Measurements from ENCODE around the gene CEACAM19.

The CEACAM19 gene

GRCh38 chr19:44725684-44726083 lies 54.4 kb downstream of the CEACAM19 start:
- ATAC-seq, result no peak
- no peak for TF ChIP-seq ZFP30 (CRISPR knock-in tag; IDR thresholded peaks at IDR 0.05)
- no peak for TF ChIP-seq SNAI2 (CRISPR knock-in tag; IDR thresholded peaks at IDR 0.05)
- no peak for TF ChIP-seq ZC3H10 (CRISPR knock-in tag; IDR thresholded peaks at IDR 0.05)
- TF ChIP-seq TOX (CRISPR knock-in tag; IDR thresholded peaks at IDR 0.05; ENCODE audit: borderline replicate concordance), result no peak
- no peak for TF ChIP-seq ARNTL (CRISPR knock-in tag; IDR thresholded peaks at IDR 0.05; ENCODE audit: borderline replicate concordance, low read depth)
- TF ChIP-seq, protein P1, sequence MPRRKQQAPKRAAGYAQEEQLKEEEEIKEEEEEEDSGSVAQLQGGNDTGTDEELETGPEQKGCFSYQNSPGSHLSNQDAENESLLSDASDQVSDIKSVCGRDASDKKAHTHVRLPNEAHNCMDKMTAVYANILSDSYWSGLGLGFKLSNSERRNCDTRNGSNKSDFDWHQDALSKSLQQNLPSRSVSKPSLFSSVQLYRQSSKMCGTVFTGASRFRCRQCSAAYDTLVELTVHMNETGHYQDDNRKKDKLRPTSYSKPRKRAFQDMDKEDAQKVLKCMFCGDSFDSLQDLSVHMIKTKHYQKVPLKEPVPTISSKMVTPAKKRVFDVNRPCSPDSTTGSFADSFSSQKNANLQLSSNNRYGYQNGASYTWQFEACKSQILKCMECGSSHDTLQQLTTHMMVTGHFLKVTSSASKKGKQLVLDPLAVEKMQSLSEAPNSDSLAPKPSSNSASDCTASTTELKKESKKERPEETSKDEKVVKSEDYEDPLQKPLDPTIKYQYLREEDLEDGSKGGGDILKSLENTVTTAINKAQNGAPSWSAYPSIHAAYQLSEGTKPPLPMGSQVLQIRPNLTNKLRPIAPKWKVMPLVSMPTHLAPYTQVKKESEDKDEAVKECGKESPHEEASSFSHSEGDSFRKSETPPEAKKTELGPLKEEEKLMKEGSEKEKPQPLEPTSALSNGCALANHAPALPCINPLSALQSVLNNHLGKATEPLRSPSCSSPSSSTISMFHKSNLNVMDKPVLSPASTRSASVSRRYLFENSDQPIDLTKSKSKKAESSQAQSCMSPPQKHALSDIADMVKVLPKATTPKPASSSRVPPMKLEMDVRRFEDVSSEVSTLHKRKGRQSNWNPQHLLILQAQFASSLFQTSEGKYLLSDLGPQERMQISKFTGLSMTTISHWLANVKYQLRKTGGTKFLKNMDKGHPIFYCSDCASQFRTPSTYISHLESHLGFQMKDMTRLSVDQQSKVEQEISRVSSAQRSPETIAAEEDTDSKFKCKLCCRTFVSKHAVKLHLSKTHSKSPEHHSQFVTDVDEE (CRISPR knock-in tag; IDR thresholded peaks at IDR 0.05), result no peak
- no peak for TF ChIP-seq ZNF565 (CRISPR knock-in tag; conservative IDR thresholded peaks at IDR 0.05; ENCODE audit: low read depth)
- TF ChIP-seq BACH2 (CRISPR knock-in tag; IDR thresholded peaks at IDR 0.05; ENCODE audit: borderline replicate concordance), result no peak
- no peak for TF ChIP-seq POU6F1 (CRISPR knock-in tag; IDR thresholded peaks at IDR 0.05; ENCODE audit: borderline replicate concordance, low read depth)
- no peak for TF ChIP-seq ISL1 (CRISPR knock-in tag; IDR thresholded peaks at IDR 0.05)
- TF ChIP-seq CSDC2 (CRISPR knock-in tag; IDR thresholded peaks at IDR 0.05), result no peak
- no peak for TF ChIP-seq PPARA (CRISPR knock-in tag; IDR thresholded peaks at IDR 0.05; ENCODE audit: borderline replicate concordance)
- TF ChIP-seq RARB (CRISPR knock-in tag; IDR thresholded peaks at IDR 0.05), result no peak
- no peak for TF ChIP-seq OSR1 (CRISPR knock-in tag; IDR thresholded peaks at IDR 0.05)
- no peak for TF ChIP-seq CSRNP3 (CRISPR knock-in tag; IDR thresholded peaks at IDR 0.05)
- TF ChIP-seq ZNF8 (CRISPR knock-in tag; IDR thresholded peaks at IDR 0.05), result no peak
- TF ChIP-seq GLIS3 (CRISPR knock-in tag; IDR thresholded peaks at IDR 0.05), result no peak
- no peak for TF ChIP-seq PATZ1 (CRISPR knock-in tag; IDR thresholded peaks at IDR 0.05; ENCODE audit: borderline replicate concordance)
- TF ChIP-seq CREB5 (CRISPR knock-in tag; IDR thresholded peaks at IDR 0.05; ENCODE audit: low read depth), result no peak
- no peak for TF ChIP-seq ESRRG (CRISPR knock-in tag; IDR thresholded peaks at IDR 0.05)

DNA sequence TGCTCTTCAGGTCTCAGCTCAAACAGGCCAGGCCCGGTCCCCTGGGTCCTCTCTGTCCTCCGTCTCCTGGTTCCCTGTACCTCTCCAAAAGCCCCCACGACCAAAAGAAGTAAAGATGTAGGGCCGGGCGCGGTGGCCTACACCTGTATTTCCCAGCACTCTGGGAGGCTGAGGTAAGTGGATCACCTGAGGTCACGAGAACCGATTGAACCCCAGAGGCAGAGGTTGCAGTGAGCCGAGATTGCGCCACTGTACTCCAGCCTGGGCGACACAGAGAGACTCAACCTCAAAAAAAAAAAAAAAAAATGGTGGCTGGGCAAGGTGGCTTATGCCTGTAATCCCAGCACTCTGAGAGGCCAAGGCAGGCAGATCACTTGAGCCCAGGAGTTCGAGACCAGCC lies 55.2 kb downstream of the CEACAM19 start:
- TF ChIP-seq ZNF565 (CRISPR knock-in tag; conservative IDR thresholded peaks at IDR 0.05; ENCODE audit: low read depth) (no peak), PATZ1 (CRISPR knock-in tag; IDR thresholded peaks at IDR 0.05; ENCODE audit: borderline replicate concordance) (no peak), ZNF70 (CRISPR knock-in tag; IDR thresholded peaks at IDR 0.05) (no peak), CREB5 (CRISPR knock-in tag; IDR thresholded peaks at IDR 0.05; ENCODE audit: low read depth) (no peak), ZNF8 (CRISPR knock-in tag; IDR thresholded peaks at IDR 0.05) (no peak), BACH2 (CRISPR knock-in tag; IDR thresholded peaks at IDR 0.05; ENCODE audit: borderline replicate concordance) (no peak), POU6F1 (CRISPR knock-in tag; IDR thresholded peaks at IDR 0.05; ENCODE audit: borderline replicate concordance, low read depth) (no peak), ISL1 (CRISPR knock-in tag; IDR thresholded peaks at IDR 0.05) (no peak), TOX (CRISPR knock-in tag; IDR thresholded peaks at IDR 0.05; ENCODE audit: borderline replicate concordance) (no peak), RARB (CRISPR knock-in tag; IDR thresholded peaks at IDR 0.05) (no peak), TCF4 (CRISPR knock-in tag; IDR thresholded peaks at IDR 0.05; ENCODE audit: borderline replicate concordance) (no peak)
- TF ChIP-seq, protein P1 (CRISPR knock-in tag; IDR thresholded peaks at IDR 0.05), result no peak

More for the DNA sequence above, 55.2 kb downstream of the CEACAM19 start:
- ATAC-seq, result no peak
